ENCODE results near the gene SMIM44. TPM values are rescaled to one million over a fixed set of nuclear protein-coding genes. Genes with fewer than 3 reads are reported as not detected.
"Not testable (repeated sequence)": the region's sequence is repeated elsewhere in the genome, so short reads cannot be mapped to it uniquely, and the experiment has no call there.

SMIM44 gene
- polyA plus RNA-seq, 12 donors: not detected

DNA sequence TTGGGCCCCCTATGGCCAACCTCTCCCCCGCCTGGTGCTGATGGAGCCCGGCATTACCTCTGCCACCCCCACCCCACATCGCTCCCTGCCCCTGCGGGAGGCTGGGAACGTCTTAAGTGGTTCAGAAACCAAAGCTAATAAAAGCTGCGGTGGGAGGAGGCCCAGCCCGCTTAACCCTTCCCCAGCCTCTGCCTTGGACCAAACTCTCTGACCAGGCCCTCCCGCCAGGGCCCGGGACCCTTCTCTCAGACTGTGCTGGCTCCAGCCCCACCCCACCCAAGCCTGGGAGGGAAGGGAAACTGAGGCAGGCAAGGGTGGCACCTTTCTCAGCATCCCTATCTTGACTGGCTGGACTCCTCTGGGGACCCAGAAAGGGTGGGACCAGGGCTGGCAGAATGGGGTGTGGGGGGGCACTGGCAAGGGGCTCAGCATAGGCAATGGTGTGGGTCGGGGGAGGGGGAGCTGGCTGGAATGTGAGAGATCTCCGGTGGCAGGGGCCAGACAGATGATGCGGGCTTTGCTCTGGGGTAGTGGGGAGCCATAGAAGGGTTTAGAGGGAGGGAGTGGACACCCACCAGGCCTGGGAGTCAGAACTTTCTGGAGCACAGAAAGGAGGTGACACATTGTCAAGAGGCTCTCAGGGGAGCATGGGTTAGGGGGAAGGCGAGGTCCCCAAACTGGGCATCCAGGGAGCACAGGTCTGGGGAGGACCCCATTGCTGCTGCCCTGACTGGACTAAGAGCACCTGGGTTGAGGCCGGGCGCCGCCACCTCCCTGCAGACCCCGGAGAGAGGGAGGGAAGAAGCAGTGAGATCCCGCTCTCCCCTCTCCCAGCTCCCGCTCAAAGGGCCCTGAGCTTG is 24.8 kb downstream of the SMIM44 start:
- DNase-seq: peak; percentile 50

DNA sequence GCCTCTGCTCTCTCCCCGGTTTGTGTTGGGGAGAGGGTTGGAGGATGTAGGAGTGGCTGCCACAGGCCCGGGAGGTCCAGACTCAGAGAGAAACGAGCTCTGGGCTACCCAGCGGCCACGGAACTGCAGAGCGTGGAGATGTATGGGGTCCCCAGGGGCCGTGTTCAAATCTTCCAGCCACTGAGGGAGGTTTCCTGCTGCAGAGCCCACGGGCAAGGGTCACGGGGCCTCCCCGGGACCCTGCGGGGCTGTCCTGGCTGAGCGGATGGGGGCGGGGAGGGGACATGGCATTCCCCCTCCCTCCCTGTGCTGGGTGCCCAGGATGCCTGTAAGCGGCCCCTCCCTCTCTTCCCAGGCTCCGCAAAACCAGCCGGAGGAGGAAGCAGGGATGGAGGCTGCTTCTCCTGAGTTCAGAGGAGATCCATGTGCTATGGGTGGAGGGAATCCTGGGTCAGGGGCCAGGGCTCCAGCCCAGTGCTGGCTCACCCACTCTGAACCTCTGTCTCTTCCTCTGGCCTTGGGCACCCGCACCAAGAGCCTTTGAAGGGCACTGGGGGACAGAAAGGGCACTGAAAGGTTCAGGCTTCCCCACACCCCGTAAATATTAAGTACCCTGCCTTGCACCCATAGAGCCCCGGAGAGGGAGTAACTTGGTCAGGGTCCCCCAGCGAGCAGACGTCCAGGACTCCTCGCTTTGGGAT is 25.6 kb downstream of the SMIM44 start:
- DNase-seq: peak; percentile 36

DNA sequence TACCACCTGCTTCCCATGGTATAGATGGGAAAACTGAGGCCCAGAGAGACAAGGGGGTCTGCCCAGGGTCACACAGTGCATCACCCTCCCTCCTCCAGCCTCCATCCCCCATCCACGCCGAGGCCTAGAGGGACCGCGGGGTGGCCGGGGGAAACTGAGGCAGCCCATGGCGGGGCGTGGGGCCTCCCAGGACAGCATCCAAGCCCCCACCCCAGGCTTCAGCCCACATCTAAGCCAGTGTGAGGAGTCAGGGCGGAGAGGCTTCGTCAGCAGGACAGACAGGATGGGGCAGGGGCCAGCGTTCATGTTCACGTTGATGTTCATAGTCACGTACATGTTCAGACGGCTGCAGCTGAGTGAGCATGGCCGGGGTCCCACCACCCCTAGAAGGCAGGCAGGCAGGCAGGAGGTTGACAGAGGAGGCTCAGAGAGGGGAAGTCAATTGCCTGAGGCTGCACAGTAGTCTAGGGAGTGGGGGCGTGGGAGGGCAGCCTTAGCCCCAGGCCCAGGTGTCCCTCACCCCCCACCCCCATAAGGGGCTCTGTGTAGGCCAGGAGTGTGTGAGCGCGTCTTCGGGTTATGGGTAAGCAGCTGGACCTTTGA is 26.2 kb downstream of the SMIM44 start:
- DNase-seq: no peak

GRCh38 chr19:3455960-3456601 is 27.2 kb downstream of the SMIM44 start:
- DNase-seq: no peak

- no peak for DNase-seq
Measured at GRCh38 chr19:3455393-3455955, 27.8 kb downstream of the SMIM44 start.

GRCh38 chr19:3454656-3455392 is 28.4 kb downstream of the SMIM44 start:
- no peak for DNase-seq

DNA sequence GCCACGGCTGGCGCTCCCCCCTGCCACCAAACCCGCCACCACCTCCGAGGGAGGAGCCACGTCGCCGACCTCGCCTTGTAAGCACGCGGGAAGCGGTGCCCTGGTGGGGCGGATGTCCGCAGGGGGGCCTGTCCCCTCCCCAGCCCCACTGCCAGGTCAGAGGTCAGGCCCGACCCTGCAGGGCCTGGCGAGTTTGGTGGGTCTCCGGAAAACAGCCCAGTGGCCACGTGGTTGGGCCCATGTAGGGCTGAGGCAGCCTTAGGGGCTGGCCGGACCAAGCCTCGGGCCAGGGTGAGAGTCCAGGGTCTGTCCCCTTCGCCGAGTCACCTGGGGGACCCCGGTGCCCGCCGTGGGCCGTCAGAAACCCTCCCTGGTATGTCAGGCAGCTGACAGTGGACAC is 29.4 kb downstream of the SMIM44 start:
- no peak for DNase-seq

DNA sequence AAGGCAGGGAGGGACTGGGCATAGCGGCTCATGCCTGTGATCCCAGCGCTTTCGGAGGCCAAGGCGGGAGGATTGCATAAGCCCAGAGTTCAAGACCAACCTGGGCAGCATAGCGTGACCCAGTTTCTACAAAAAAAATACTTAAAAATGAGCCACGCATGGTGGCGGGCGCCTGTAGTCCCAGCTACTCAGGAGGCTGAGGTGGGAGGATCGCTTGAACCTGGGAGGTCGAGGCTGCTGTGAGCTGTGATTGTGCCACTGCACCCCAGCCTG is 30.4 kb downstream of the SMIM44 start:
- not testable (repeated sequence) for DNase-seq

GRCh38 chr19:3452171-3452941 is 30.9 kb downstream of the SMIM44 start:
- DNase-seq: no peak

- DNase-seq: no peak
Measured at GRCh38 chr19:3451451-3451866, 31.8 kb downstream of the SMIM44 start.

- DNase-seq: peak; percentile 47
Measured at GRCh38 chr19:3450796-3451411, 32.3 kb downstream of the SMIM44 start.

DNA sequence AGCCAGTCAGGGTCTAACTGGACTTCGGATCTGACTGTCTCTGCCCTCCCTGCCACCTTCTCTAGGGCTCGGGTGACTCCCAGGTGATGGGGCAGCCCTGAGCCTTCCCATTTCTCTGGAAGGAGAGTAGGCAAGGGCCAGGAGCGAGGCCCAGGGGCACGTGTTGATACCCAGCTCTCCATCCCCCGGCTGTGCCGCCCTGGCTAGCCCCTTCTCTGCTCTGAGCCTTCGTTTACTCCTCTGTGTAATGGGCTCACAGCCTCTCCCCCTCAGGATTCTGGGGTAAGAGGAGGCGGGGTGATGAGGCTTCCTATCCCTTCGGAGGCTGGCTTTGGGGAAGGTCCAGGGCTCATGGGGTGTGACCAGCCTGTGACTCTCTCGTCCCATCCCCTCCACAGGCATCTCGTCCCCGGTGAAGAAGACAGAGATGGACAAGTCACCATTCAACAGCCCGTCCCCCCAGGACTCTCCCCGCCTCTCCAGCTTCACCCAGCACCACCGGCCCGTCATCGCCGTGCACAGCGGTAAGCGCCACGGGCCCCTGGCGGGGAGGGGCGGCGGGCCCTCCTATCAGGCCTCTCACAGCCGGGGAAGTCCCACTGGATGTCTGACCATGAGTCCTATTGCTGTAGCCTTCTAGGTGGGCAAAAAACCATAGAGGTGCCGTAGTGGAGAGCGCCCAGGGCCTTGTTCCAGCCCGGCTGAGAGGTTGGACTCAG is 34.5 kb downstream of the SMIM44 start:
- no peak for DNase-seq

DNA sequence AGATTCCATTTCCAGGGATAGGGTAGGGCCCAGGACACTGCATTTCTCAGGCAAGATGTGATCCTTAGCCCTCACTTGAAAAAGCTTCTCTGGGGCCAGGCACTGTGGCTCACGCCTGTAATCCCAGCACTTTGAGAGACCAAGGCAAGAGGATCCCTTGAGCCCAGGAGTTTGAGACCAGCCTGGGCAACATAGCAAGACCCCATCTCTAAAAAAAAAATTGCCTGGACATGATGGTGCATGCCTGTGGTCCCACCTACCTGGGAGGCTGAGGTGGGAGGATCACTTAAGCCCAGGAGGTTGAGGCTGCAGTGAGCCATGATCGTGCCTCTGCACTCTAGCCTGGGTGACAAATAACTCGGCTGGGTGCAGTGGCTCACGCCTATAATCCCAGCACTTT is 36.6 kb downstream of the SMIM44 start:
- not testable (repeated sequence) for DNase-seq

GRCh38 chr19:3444695-3445234 is 38.5 kb downstream of the SMIM44 start:
- DNase-seq: no peak

DNA sequence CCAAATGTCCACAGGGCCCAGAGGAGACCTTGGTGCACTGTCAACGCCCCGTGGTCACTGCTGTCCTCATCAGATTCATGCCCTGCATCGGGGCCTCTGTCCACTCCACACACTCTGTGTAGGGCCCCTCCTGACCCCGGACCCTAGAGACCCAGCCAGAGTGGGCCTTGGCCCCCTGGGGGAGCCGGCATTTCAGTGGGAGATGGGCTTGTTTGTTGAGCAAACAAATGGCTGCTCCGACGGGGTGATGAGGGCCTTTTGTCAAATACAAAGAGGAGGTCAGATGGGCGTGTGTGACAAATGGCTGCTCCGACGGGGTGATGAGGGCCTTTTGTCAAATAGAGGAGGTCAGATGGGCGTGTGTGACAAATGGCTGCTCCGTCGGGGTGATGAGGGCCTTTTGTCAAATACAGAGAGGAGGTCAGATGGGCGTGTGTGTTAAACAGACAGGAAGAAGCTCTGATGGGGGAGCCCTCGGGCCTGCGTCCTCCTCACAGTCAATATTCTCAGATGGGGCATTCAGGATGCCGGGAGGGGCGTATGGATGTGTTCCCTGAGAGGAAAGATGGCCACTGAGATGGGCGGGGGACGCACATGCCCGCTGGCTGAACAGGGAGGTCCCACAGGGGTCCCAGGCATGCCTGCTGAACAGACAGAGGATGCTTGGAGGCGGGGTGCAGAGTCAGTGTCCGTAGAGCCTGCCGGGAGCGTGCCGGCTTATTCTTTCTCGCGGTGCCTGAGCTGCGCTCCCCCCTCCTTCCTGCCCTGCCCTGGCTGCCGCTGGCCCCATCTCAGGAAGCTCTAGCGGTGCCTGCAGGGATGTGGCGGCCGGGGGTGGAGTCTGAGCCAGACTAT is 39.2 kb downstream of the SMIM44 start:
- peak; percentile 58 for DNase-seq

DNA sequence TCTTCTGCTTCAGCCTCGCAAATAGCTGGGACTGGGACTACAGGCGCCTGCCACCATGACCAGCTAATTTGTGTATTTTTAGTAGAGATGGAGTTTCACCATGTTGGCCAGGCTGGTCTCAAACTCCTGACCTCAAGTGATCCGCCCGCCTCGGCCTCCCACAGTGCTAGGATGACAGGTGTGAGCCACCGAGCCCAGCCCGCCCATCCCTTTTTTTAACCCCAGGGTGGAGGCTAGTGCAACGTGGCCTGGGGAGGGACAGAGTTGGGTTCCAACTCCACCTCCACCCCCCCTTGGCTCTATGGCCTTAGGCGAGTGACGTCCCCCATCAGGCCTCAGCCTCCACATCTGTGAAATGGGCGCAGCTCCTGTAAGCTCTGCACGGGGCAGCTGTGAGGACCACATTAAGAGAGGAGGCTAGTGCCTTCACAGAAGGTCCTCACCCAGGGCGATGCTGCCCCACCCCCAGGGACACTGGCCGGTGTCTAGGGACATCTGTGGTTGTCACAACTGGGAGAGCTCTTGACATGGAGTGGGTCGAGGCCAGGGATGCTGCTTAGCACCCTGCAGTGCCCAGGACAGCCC is 40.7 kb downstream of the SMIM44 start:
- no peak for DNase-seq

DNA sequence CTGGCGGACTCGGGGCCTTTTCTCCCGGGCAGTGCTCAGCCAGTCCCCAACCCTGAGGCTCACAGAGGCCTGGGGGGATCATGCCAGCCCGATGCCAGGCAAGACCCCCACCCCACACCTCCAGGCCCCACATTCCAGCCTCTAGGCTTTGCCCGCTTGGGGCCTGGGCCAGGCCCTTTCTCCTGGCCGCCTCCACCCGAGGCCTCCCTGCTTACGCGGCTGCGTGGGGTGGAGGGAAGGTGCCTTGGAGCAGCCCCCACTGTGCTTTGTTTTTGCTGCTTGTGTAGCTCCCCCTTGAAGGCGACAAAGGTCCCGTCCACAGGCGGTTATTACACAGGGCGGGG is 41.3 kb downstream of the SMIM44 start:
- DNase-seq: no peak

All from muscle of arm (tissue), 12 donors.